ENCODE data around the gene MIER2. TPM values are rescaled to one million over a fixed set of nuclear protein-coding genes. Genes with fewer than 3 reads are reported as not detected.
A peak's percentile ranks its signal among the peaks of the same experiment; 100 is the strongest.

Gene MIER2
- total and polyA plus RNA-seq, 2 donors from 2014 or later, result 18.4 to 23.4 TPM

- no peak for TF ChIP-seq CTCF (IDR thresholded peaks at IDR 0.05; ENCODE audit: borderline replicate concordance, extremely low read depth, insufficient read depth)
- DNase-seq (no peak), FAIRE-seq (no peak)
- Histone ChIP-seq H3K27me3 (ENCODE audit: control insufficient read depth, insufficient read depth, low read length) (no peaks in the 10 kb centered on the region), H3K9me3 (ENCODE audit: control insufficient read depth in 2 of 3, insufficient read depth in 1 of 3, low read length in 3 of 3) (peaks cover 0 to 2% (median 0%) of the 10 kb centered on the region in 3 donors), H3K4me1 (ENCODE audit: control insufficient read depth in 2 of 3, insufficient read depth in 2 of 3, low read depth in 1 of 3, low read length in 3 of 3) (no peaks in the 10 kb centered on the region), H3K9ac (ENCODE audit: low read length in 3 of 3) (no peak overlapping the region), H3K36me3 (ENCODE audit: control insufficient read depth in 2 of 3, insufficient read depth in 3 of 3, low read length in 3 of 3) (peaks cover under 1 to 7% (median 6%) of the 10 kb centered on the region in 3 donors), H3K27ac (ENCODE audit: low read depth in 2 of 2, low read length in 2 of 2) (no peak overlapping the region), H3K4me3 (ENCODE audit: low read length in 3 of 3) (no peak overlapping the region)
- intact Hi-C loops (cut with DNase I), result no loop called here
Measured at GRCh38 chr19:315811-316210, 28.8 kb downstream of the MIER2 start.

- no peaks in the 10 kb centered on the region for H3K4me1 ChIP-seq (ENCODE audit: control insufficient read depth in 2 of 3, insufficient read depth in 2 of 3, low read depth in 1 of 3, low read length in 3 of 3)
- no peaks in the 10 kb centered on the region for H3K9me3 ChIP-seq (ENCODE audit: control insufficient read depth in 2 of 3, insufficient read depth in 1 of 3, low read length in 3 of 3)
- TF ChIP-seq CTCF (IDR thresholded peaks at IDR 0.05; ENCODE audit: borderline replicate concordance, extremely low read depth, insufficient read depth), result no peak
- H3K27ac ChIP-seq (ENCODE audit: low read depth in 2 of 2, low read length in 2 of 2), result no peak overlapping the region
- H3K4me3 ChIP-seq (ENCODE audit: low read length in 3 of 3), result no peak overlapping the region
- no peak overlapping the region for H3K9ac ChIP-seq (ENCODE audit: low read length in 3 of 3)
- no peaks in the 10 kb centered on the region for H3K27me3 ChIP-seq (ENCODE audit: control insufficient read depth, insufficient read depth, low read length)
- peaks cover 0 to 5% (median 5%) of the 10 kb centered on the region in 3 donors for H3K36me3 ChIP-seq (ENCODE audit: control insufficient read depth in 2 of 3, insufficient read depth in 3 of 3, low read length in 3 of 3)
- intact Hi-C loops (cut with DNase I), result no loop called here
- DNase-seq, result peak in 1 of 5 donors; percentile 59
- no peak for FAIRE-seq
Measured at GRCh38 chr19:313988-314815, 30.4 kb downstream of the MIER2 start.

- H3K27ac ChIP-seq (ENCODE audit: low read depth in 2 of 2, low read length in 2 of 2), result no peak overlapping the region
- no peak for FAIRE-seq
- peaks cover 0 to 5% (median 5%) of the 10 kb centered on the region in 3 donors for H3K36me3 ChIP-seq (ENCODE audit: control insufficient read depth in 2 of 3, insufficient read depth in 3 of 3, low read length in 3 of 3)
Measured at GRCh38 chr19:313169-313987, 31.2 kb downstream of the MIER2 start.

More at GRCh38 chr19:313169-313987, 31.2 kb downstream of the MIER2 start:
- H3K9me3 ChIP-seq (ENCODE audit: control insufficient read depth in 2 of 3, insufficient read depth in 1 of 3, low read length in 3 of 3), result no peaks in the 10 kb centered on the region
- TF ChIP-seq CTCF (IDR thresholded peaks at IDR 0.05; ENCODE audit: borderline replicate concordance, extremely low read depth, insufficient read depth), result no peak
- no peaks in the 10 kb centered on the region for H3K27me3 ChIP-seq (ENCODE audit: control insufficient read depth, insufficient read depth, low read length)
- H3K4me3 ChIP-seq (ENCODE audit: low read length in 3 of 3), result no peak overlapping the region
- intact Hi-C loops (cut with DNase I), result no loop called here
- DNase-seq, result peak; percentile 24 to 61 (median 51)
- no peak overlapping the region for H3K9ac ChIP-seq (ENCODE audit: low read length in 3 of 3)
- H3K4me1 ChIP-seq (ENCODE audit: control insufficient read depth in 2 of 3, insufficient read depth in 2 of 3, low read depth in 1 of 3, low read length in 3 of 3), result no peaks in the 10 kb centered on the region

Data from kidney (tissue), 14 donors.